Tibial artery (tissue), 4 donors: Measurements from ENCODE around the gene ZC3HAV1.
"Not testable (repeated sequence)": the region's sequence is repeated elsewhere in the genome, so short reads cannot be mapped to it uniquely, and the experiment has no call there.

ENCODE experiments used
- DNase-seq, 2 donors: peaks; one replicate each; pipeline ENCODE4 v3.0.0-alpha.2; 2019
- H3K27ac ChIP-seq, 2 donors: fragments of 200-600 bp; sonication (generic) in 1 of 2; 1 replicate in 1 of 2; 2 replicates in 1 of 2; pipeline ENCODE4 v1.5.1; 2018 to 2019; ENCODE audit warnings: mild to moderate bottlenecking in 1 of 2
- H3K27me3 ChIP-seq, 2 donors: fragments of 200-600 bp; sonication (generic) in 1 of 2; one replicate each; pipeline versions ENCODE4 v1.5.1 to v1.6.0; 2016 to 2019
- H3K36me3 ChIP-seq, 3 donors: fragments of 200-600 bp; sonication (generic) in 2 of 3; one replicate each; pipeline ENCODE4 v1.5.1; 2016 to 2019; ENCODE audit warnings: mild to moderate bottlenecking in 2 of 3
- H3K4me1 ChIP-seq, 4 donors: fragments of 200-600 bp; sonication (generic) in 2 of 4; 1 replicate in 3 of 4; 2 replicates in 1 of 4; pipeline ENCODE4 v1.5.1; 2016 to 2019
- H3K4me3 ChIP-seq, 2 donors: fragments of 200-600 bp; sonication (generic) in 1 of 2; 1 replicate in 1 of 2; 2 replicates in 1 of 2; pipeline ENCODE4 v1.5.1; 2018 to 2019; ENCODE audit warnings: mild to moderate bottlenecking in 2 of 2
- H3K9me3 ChIP-seq, 3 donors: fragments of 200-600 bp; sonication (generic) in 1 of 3; one replicate each; pipeline ENCODE4 v1.5.1; 2016 to 2019
- intact Hi-C: fragments of 100-400 bp; cut with DNase I; formaldehyde crosslinking; loops from one replicate; pipeline ENCODE4 v1.15.0; 2023; ENCODE audit warnings: low total_unique reads
- TF ChIP-seq, protein P1 (sequence below), 2 experiments: fragments of 200-600 bp in 1 of 2; fragments of 450-650 bp in 1 of 2; IDR thresholded peaks; one replicate each; pipeline ENCODE4 v1.5.1; 2017 to 2019; ENCODE audit warnings: antibody characterized with exemption in 2 of 2, mild to moderate bottlenecking in 1 of 2, moderate library complexity in 1 of 2

The ZC3HAV1 gene

DNA sequence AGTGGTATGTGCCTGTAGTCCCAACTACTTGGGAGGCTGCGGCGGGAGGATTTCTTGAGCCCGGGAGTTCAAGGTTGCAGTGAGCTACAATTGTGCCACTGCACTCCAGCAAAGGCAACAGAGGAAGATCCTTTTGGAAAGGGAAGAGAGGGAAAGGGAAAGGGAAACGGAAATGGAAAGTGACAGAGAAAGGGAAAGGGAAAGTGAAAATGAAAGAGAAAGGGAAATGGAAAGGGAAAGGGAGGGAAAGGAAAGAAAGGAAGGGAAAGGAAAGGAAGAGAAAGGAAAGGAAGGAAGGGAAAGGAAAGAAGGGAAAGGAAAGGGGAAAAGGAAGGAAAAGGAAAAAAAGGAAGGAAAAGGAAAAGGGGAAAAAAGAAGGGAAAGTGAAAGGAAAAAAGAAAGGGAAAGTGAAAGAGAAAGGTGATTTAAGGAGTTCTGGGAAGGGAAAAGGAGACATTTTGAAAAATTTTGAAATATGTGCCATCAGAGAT lies 2.3 kb upstream of the ZC3HAV1 start:
- DNase-seq: no peak

GRCh38 chr7:139111147-139111546 lies 1.6 kb upstream of the ZC3HAV1 start:
- Histone ChIP-seq H3K27ac (no peak overlapping the region), H3K36me3 (no peaks in the 10 kb centered on the region), H3K4me1 (peaks cover 0 to 24% (median 9%) of the 10 kb centered on the region in 4 donors), H3K27me3 (no peaks in the 10 kb centered on the region), H3K4me3 (no peak overlapping the region), H3K9me3 (no peaks in the 10 kb centered on the region)
- intact Hi-C loops: no loop called here
- no peak for DNase-seq
- TF ChIP-seq, protein P1, sequence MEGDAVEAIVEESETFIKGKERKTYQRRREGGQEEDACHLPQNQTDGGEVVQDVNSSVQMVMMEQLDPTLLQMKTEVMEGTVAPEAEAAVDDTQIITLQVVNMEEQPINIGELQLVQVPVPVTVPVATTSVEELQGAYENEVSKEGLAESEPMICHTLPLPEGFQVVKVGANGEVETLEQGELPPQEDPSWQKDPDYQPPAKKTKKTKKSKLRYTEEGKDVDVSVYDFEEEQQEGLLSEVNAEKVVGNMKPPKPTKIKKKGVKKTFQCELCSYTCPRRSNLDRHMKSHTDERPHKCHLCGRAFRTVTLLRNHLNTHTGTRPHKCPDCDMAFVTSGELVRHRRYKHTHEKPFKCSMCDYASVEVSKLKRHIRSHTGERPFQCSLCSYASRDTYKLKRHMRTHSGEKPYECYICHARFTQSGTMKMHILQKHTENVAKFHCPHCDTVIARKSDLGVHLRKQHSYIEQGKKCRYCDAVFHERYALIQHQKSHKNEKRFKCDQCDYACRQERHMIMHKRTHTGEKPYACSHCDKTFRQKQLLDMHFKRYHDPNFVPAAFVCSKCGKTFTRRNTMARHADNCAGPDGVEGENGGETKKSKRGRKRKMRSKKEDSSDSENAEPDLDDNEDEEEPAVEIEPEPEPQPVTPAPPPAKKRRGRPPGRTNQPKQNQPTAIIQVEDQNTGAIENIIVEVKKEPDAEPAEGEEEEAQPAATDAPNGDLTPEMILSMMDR (IDR thresholded peaks at IDR 0.05): no peak

More for the DNA sequence above, 2.3 kb upstream of the ZC3HAV1 start:
- Histone ChIP-seq H3K4me1 (peaks cover 0 to 17% (median 9%) of the 10 kb centered on the region in 4 donors), H3K9me3 (no peaks in the 10 kb centered on the region), H3K27ac (no peak overlapping the region), H3K27me3 (no peaks in the 10 kb centered on the region), H3K4me3 (no peak overlapping the region), H3K36me3 (no peaks in the 10 kb centered on the region)
- TF ChIP-seq, protein P1 (IDR thresholded peaks at IDR 0.05): no peak
- intact Hi-C loops: no loop called here

- no peaks in the 10 kb centered on the region for H3K9me3 ChIP-seq
- H3K4me3 ChIP-seq: peak overlapping the region; percentile 82 to 95
- no peaks in the 10 kb centered on the region for H3K27me3 ChIP-seq
- H3K36me3 ChIP-seq: no peaks in the 10 kb centered on the region
- peak overlapping the region; percentile 94 to 98 for H3K27ac ChIP-seq
- H3K4me1 ChIP-seq: peaks cover 0 to 32% (median 9%) of the 10 kb centered on the region in 4 donors
- no peak for DNase-seq
- TF ChIP-seq, protein P1 (IDR thresholded peaks at IDR 0.05): no peak
- intact Hi-C loops: no loop called here
Measured at GRCh38 chr7:139109983-139110411, 477 bp upstream of the ZC3HAV1 start.

GRCh38 chr7:139108266-139109187 lies 993 bp downstream of the ZC3HAV1 start:
- TF ChIP-seq, protein P1 (IDR thresholded peaks at IDR 0.05): no peak
- Histone ChIP-seq H3K36me3 (no peaks in the 10 kb centered on the region), H3K27me3 (no peaks in the 10 kb centered on the region), H3K27ac (peak overlapping the region; percentile 94 to 98), H3K9me3 (no peaks in the 10 kb centered on the region), H3K4me3 (peak overlapping the region; percentile 82 to 95), H3K4me1 (peaks cover 0 to 33% (median 9%) of the 10 kb centered on the region in 4 donors)
- DNase-seq: peak; percentile 38 to 68
- intact Hi-C loops: no loop called here

- TF ChIP-seq, protein P1 (IDR thresholded peaks at IDR 0.05): no peak
- Histone ChIP-seq H3K27ac (peak overlapping the region in 1 of 2 donors; percentile 23), H3K4me1 (peaks cover 0 to 42% (median 9%) of the 10 kb centered on the region in 4 donors), H3K9me3 (no peaks in the 10 kb centered on the region), H3K36me3 (no peaks in the 10 kb centered on the region), H3K4me3 (peak overlapping the region; percentile 82 to 95), H3K27me3 (no peaks in the 10 kb centered on the region)
- DNase-seq: no peak
- intact Hi-C loops: no loop called here
Measured at GRCh38 chr7:139106959-139107358, 2.6 kb downstream of the ZC3HAV1 start.

GRCh38 chr7:139106227-139106626 lies 3.3 kb downstream of the ZC3HAV1 start:
- H3K9me3 ChIP-seq, H3K36me3 ChIP-seq, H3K27me3 ChIP-seq, intact Hi-C loops, H3K4me3 ChIP-seq, DNase-seq: not testable (repeated sequence)
- Histone ChIP-seq H3K27ac (peak overlapping the region in 1 of 2 donors; percentile 23), H3K4me1 (peaks cover 0 to 42% (median 9%) of the 10 kb centered on the region in 4 donors)
